Fibroblast of pulmonary artery (primary cell): ENCODE data around the gene CACNA2D3.
A peak's percentile ranks its signal among the peaks of the same experiment; 100 is the strongest.

Experiments used
- DNase-seq: peaks from one replicate; pipeline ENCODE4 v3.0.0-alpha.2; 2010; ENCODE audit warnings: low read depth
- H3K4me3 ChIP-seq: replicated peaks from 2 replicates; pipeline ENCODE4 v1.5.1; 2011; ENCODE audit warnings: low read depth, mild to moderate bottlenecking, control low read depth, low read length, moderate library complexity
- CTCF ChIP-seq: IDR thresholded peaks from 2 replicates; pipeline ENCODE4 v1.5.1; 2011; ENCODE audit warnings: mild to moderate bottlenecking, control low read depth, low read length, inconsistent platforms; ENCODE audit errors: missing control alignments

The CACNA2D3 gene

GRCh38 chr3:55066551-55067047 lies 944.2 kb downstream of the CACNA2D3 start:
- DNase-seq, result peak; percentile 31
- no peak overlapping the region for H3K4me3 ChIP-seq
- no peak for TF ChIP-seq CTCF

GRCh38 chr3:55069950-55070349 lies 947.6 kb downstream of the CACNA2D3 start:
- TF ChIP-seq CTCF, result no peak
- H3K4me3 ChIP-seq, result no peak overlapping the region
- no peak for DNase-seq

GRCh38 chr3:55074796-55075195 lies 952.4 kb downstream of the CACNA2D3 start:
- DNase-seq, result no peak
- TF ChIP-seq CTCF, result no peak
- no peak overlapping the region for H3K4me3 ChIP-seq

- H3K4me3 ChIP-seq, result no peak overlapping the region
- TF ChIP-seq CTCF, result no peak
- DNase-seq, result no peak
Measured at GRCh38 chr3:55075846-55076245, 953.5 kb downstream of the CACNA2D3 start.

GRCh38 chr3:55077726-55078125 lies 955.4 kb downstream of the CACNA2D3 start:
- no peak overlapping the region for H3K4me3 ChIP-seq
- DNase-seq, result no peak
- TF ChIP-seq CTCF, result no peak

- no peak for DNase-seq
- no peak overlapping the region for H3K4me3 ChIP-seq
- TF ChIP-seq CTCF, result no peak
Measured at GRCh38 chr3:55078876-55079275, 956.5 kb downstream of the CACNA2D3 start.

- no peak for TF ChIP-seq CTCF
- no peak overlapping the region for H3K4me3 ChIP-seq
- DNase-seq, result no peak
Measured at GRCh38 chr3:55085231-55085630, 962.9 kb downstream of the CACNA2D3 start.
